Skeletal muscle cell (primary cell): ENCODE results near the gene NFX1.

ENCODE experiments used
- DNase-seq: peaks from one replicate; pipeline ENCODE4 v3.0.0-alpha.2; 2010; ENCODE audit warnings: low read depth
- H3K4me3 ChIP-seq: 2 replicates; pipeline ENCODE4 v1.5.1; 2011; ENCODE audit warnings: low read depth, mild to moderate bottlenecking, control low read depth, low read length, moderate library complexity

Gene NFX1

GRCh38 chr9:33264473-33265177, 25.7 kb upstream of the NFX1 start, which contains the start of the genes BAG1 and CHMP5:
Gene BAG1 (minus strand): TSS chr9:33264708.
Gene CHMP5 (plus strand): TSS chr9:33265049. CDS start chr9:33265079, 30 bp downstream.
- DNase-seq: peak; percentile 97

GRCh38 chr9:33265211-33265865, 25.0 kb upstream of the NFX1 start:
- DNase-seq: no peak
- peak overlapping the region; percentile 81 for H3K4me3 ChIP-seq

More at GRCh38 chr9:33264473-33265177, 25.7 kb upstream of the NFX1 start, which contains the start of the genes BAG1 and CHMP5:
- H3K4me3 ChIP-seq: peak within 1 kb of the TSS; percentile 81

- no peak for DNase-seq
- H3K4me3 ChIP-seq: no peak overlapping the region
Measured at GRCh38 chr9:33267151-33267767, 23.1 kb upstream of the NFX1 start.

DNA sequence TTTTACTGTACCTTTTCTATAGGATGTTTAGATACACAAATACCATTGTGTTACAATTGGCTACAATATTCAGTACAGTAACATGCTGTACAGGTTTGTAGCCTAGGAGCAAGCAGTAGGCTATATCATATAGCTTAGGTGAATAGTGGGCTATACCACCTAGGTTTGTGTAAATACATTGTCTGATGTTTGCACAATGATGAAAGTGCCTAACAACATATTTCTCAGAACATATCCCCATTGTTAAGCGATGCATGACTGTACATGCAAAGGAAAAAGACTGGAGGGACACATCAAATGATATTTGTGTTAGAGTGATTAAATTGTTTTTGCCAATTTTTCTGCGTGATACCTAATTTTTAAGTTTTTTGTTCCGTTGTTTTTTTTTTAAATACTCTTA, 20.2 kb upstream of the NFX1 start:
- no peak overlapping the region for H3K4me3 ChIP-seq
- no peak for DNase-seq

- H3K4me3 ChIP-seq: no peak overlapping the region
- DNase-seq: no peak
Measured at GRCh38 chr9:33272061-33272460, 18.3 kb upstream of the NFX1 start.

DNA sequence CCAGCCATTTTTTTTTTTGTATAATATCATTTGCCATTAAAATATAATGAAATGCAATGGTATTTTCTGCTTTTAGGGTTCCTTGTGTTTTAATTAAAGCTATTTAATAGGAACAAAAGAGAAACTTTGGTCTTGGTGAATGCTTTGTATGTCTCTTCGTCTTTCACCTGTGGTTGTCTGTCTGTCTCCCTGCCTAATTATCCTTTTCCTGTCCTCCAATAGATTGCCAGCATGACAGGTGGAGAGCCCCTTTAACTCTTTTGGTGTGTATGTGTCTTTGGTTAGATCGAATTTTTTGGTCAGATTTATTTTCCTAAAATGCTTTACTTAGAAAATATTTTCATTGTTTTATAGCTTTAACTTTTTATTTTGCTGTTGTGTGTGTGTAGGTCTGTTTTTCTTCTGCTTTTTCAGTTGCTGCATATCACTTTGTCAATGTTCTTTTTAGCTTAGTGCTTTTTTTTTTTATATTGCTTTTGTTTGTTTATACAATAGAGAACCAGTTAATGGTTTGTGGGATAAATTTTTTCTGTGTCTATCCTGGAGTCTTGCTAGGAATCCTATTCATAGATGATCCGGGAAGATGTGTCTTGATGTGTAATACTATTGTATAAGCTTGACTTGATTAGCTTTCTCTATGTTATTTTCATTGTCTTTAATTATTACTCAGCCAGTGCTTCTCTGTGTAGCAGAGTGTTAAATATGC, 16.9 kb upstream of the NFX1 start:
- no peak overlapping the region for H3K4me3 ChIP-seq
- no peak for DNase-seq

GRCh38 chr9:33273972-33274328, 16.4 kb upstream of the NFX1 start:
- H3K4me3 ChIP-seq: no peak overlapping the region
- no peak for DNase-seq

GRCh38 chr9:33277484-33277883, 12.8 kb upstream of the NFX1 start:
- no peak overlapping the region for H3K4me3 ChIP-seq
- DNase-seq: no peak

GRCh38 chr9:33285502-33285901, 4.8 kb upstream of the NFX1 start:
- H3K4me3 ChIP-seq: no peak overlapping the region
- no peak for DNase-seq

- H3K4me3 ChIP-seq: no peak overlapping the region
- no peak for DNase-seq
Measured at GRCh38 chr9:33287087-33287490, 3.2 kb upstream of the NFX1 start.

DNA sequence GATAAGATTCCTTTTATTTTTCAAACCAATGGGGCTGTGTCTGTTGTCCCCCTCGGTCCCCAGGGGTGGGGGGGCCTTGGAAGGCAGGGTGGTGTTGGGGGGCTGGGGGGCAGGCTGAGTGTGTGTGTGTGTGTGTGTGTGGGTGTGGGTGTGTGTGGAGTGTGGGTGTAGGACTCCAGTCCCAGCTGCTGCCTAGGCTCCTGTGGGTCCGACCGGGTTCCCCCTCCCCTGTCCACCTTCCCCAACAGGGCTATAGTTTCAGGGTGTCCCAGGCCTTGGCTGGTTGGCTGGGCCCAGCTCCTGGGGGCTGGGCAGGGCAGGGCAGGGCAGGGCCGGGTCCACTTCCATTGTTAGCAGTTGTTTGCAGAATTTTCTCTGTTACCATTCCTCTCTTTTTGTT, 2.1 kb upstream of the NFX1 start:
- DNase-seq: no peak
- no peak overlapping the region for H3K4me3 ChIP-seq

GRCh38 chr9:33288828-33289483, 1.4 kb upstream of the NFX1 start:
- no peak for DNase-seq
- no peak overlapping the region for H3K4me3 ChIP-seq

GRCh38 chr9:33289496-33289895, 820 bp upstream of the NFX1 start:
- no peak for DNase-seq
- H3K4me3 ChIP-seq: peak overlapping the region; percentile 88

GRCh38 chr9:33289936-33290246, 425 bp upstream of the NFX1 start:
- H3K4me3 ChIP-seq: peak overlapping the region; percentile 88
- DNase-seq: no peak

GRCh38 chr9:33291031-33291397, 698 bp downstream of the NFX1 start:
- DNase-seq: no peak
- peak overlapping the region; percentile 88 for H3K4me3 ChIP-seq

GRCh38 chr9:33291901-33292300, 1.6 kb downstream of the NFX1 start:
- no peak overlapping the region for H3K4me3 ChIP-seq
- DNase-seq: no peak

GRCh38 chr9:33293782-33294181, 3.5 kb downstream of the NFX1 start:
- no peak overlapping the region for H3K4me3 ChIP-seq
- no peak for DNase-seq

GRCh38 chr9:33294670-33295432, 4.5 kb downstream of the NFX1 start:
- H3K4me3 ChIP-seq: no peak overlapping the region
- no peak for DNase-seq

- no peak overlapping the region for H3K4me3 ChIP-seq
- DNase-seq: no peak
Measured at GRCh38 chr9:33295571-33295970, 5.3 kb downstream of the NFX1 start.
